WTC11 (cell line): ENCODE results near the gene SLC16A13.

Experiments
- ATF3 ChIP-seq: sonication (generic); formaldehyde crosslinking; conservative IDR thresholded peaks from 2 replicates; pipeline ENCODE4 v1.8.1; 2022; ENCODE audit warnings: mild to moderate bottlenecking, missing genetic modification reagents
- CREB1 ChIP-seq: sonication (generic); formaldehyde crosslinking; IDR thresholded peaks from 2 replicates; pipeline ENCODE4 v1.8.0; 2023; ENCODE audit warnings: mild to moderate bottlenecking, missing genetic modification reagents
- CTCF ChIP-seq: fragments of 200-600 bp; IDR thresholded peaks from 2 replicates; pipeline ENCODE4 v1.8.0; 2022; ENCODE audit warnings: antibody characterized with exemption
- IRF1 ChIP-seq: sonication (generic); formaldehyde crosslinking; IDR thresholded peaks from 2 replicates; pipeline ENCODE4 v1.8.0; 2023; ENCODE audit warnings: missing genetic modification reagents
- MXD4 ChIP-seq: fragments of 250-450 bp; sonication (Bioruptor Pico); IDR thresholded peaks from 2 replicates; pipeline ENCODE4 v1.8.0; 2021; ENCODE audit warnings: mild to moderate bottlenecking, moderate library complexity, borderline replicate concordance
- ZNF396 ChIP-seq: fragments of 250-450 bp; sonication (Bioruptor Pico); IDR thresholded peaks from 2 replicates; pipeline ENCODE4 v1.8.0; 2021; ENCODE audit warnings: mild to moderate bottlenecking, moderate library complexity, borderline replicate concordance
- TF ChIP-seq, protein P1 (sequence below): sonication (generic); formaldehyde crosslinking; IDR thresholded peaks from 2 replicates; pipeline ENCODE4 v1.8.0; 2023; ENCODE audit warnings: mild to moderate bottlenecking, missing genetic modification reagents
- TF ChIP-seq, protein P2 (sequence below): sonication (generic); formaldehyde crosslinking; IDR thresholded peaks from 2 replicates; pipeline ENCODE4 v1.8.0; 2023; ENCODE audit warnings: missing genetic modification reagents, mild to moderate bottlenecking, borderline replicate concordance

GRCh38 chr17:7022781-7023571 lies 12.8 kb upstream of the SLC16A13 start, which contains the start of gene BCL6B:
- TF ChIP-seq IRF1 (CRISPR knock-in tag) = 0 out of 2 replicates have a peak, but pooled peaks have one; percentile 36
- no peak for TF ChIP-seq CTCF
- TF ChIP-seq MXD4 (CRISPR knock-in tag) = no peak
- no peak for TF ChIP-seq CREB1
- TF ChIP-seq ATF3 (CRISPR knock-in tag) = no peak
- TF ChIP-seq, protein P1, sequence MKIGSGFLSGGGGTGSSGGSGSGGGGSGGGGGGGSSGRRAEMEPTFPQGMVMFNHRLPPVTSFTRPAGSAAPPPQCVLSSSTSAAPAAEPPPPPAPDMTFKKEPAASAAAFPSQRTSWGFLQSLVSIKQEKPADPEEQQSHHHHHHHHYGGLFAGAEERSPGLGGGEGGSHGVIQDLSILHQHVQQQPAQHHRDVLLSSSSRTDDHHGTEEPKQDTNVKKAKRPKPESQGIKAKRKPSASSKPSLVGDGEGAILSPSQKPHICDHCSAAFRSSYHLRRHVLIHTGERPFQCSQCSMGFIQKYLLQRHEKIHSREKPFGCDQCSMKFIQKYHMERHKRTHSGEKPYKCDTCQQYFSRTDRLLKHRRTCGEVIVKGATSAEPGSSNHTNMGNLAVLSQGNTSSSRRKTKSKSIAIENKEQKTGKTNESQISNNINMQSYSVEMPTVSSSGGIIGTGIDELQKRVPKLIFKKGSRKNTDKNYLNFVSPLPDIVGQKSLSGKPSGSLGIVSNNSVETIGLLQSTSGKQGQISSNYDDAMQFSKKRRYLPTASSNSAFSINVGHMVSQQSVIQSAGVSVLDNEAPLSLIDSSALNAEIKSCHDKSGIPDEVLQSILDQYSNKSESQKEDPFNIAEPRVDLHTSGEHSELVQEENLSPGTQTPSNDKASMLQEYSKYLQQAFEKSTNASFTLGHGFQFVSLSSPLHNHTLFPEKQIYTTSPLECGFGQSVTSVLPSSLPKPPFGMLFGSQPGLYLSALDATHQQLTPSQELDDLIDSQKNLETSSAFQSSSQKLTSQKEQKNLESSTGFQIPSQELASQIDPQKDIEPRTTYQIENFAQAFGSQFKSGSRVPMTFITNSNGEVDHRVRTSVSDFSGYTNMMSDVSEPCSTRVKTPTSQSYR = no peak
- TF ChIP-seq, protein P2, sequence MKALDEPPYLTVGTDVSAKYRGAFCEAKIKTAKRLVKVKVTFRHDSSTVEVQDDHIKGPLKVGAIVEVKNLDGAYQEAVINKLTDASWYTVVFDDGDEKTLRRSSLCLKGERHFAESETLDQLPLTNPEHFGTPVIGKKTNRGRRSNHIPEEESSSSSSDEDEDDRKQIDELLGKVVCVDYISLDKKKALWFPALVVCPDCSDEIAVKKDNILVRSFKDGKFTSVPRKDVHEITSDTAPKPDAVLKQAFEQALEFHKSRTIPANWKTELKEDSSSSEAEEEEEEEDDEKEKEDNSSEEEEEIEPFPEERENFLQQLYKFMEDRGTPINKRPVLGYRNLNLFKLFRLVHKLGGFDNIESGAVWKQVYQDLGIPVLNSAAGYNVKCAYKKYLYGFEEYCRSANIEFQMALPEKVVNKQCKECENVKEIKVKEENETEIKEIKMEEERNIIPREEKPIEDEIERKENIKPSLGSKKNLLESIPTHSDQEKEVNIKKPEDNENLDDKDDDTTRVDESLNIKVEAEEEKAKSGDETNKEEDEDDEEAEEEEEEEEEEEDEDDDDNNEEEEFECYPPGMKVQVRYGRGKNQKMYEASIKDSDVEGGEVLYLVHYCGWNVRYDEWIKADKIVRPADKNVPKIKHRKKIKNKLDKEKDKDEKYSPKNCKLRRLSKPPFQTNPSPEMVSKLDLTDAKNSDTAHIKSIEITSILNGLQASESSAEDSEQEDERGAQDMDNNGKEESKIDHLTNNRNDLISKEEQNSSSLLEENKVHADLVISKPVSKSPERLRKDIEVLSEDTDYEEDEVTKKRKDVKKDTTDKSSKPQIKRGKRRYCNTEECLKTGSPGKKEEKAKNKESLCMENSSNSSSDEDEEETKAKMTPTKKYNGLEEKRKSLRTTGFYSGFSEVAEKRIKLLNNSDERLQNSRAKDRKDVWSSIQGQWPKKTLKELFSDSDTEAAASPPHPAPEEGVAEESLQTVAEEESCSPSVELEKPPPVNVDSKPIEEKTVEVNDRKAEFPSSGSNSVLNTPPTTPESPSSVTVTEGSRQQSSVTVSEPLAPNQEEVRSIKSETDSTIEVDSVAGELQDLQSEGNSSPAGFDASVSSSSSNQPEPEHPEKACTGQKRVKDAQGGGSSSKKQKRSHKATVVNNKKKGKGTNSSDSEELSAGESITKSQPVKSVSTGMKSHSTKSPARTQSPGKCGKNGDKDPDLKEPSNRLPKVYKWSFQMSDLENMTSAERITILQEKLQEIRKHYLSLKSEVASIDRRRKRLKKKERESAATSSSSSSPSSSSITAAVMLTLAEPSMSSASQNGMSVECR (CRISPR knock-in tag) = no peak
- no peak for TF ChIP-seq ZNF396 (CRISPR knock-in tag)
